Ishikawa (cell line): ENCODE results near the gene PYCARD.

Source experiments
- CEBPB ChIP-seq: IDR thresholded peaks from 2 replicates; pipeline ENCODE4 v1.6.1; 2012
- CREB1 ChIP-seq: IDR thresholded peaks from 2 replicates; pipeline ENCODE4 v1.6.1; 2012; ENCODE audit warnings: low read depth
- EGR1 ChIP-seq: IDR thresholded peaks from 2 replicates; pipeline ENCODE4 v1.6.1; 2012
- EP300 ChIP-seq: IDR thresholded peaks from 2 replicates; pipeline ENCODE4 v1.6.1; 2012; ENCODE audit warnings: borderline replicate concordance
- MAX ChIP-seq: IDR thresholded peaks from 2 replicates; pipeline ENCODE4 v1.6.1; 2012
- NFIC ChIP-seq: IDR thresholded peaks from 2 replicates; pipeline ENCODE4 v1.6.1; 2012
- RAD21 ChIP-seq: IDR thresholded peaks from 2 replicates; pipeline ENCODE4 v1.6.1; 2012; ENCODE audit warnings: low read depth
- TAF1 ChIP-seq: IDR thresholded peaks from 2 replicates; pipeline ENCODE4 v1.6.1; 2012; ENCODE audit warnings: low read depth, mild to moderate bottlenecking
- TEAD4 ChIP-seq: IDR thresholded peaks from 2 replicates; pipeline ENCODE4 v1.6.1; 2012
- USF1 ChIP-seq: IDR thresholded peaks from 2 replicates; pipeline ENCODE4 v1.6.1; 2012
- YY1 ChIP-seq: IDR thresholded peaks from 2 replicates; pipeline ENCODE4 v1.6.1; 2012; ENCODE audit warnings: low read depth

- no peak for TF ChIP-seq YY1
- TF ChIP-seq USF1: no peak
- TF ChIP-seq TEAD4: no peak
- TF ChIP-seq EGR1: no peak
- no peak for TF ChIP-seq EP300
- no peak for TF ChIP-seq MAX
- no peak for TF ChIP-seq CEBPB
- TF ChIP-seq NFIC: no peak
- no peak for TF ChIP-seq CREB1
- TF ChIP-seq RAD21: no peak
- TF ChIP-seq TAF1: no peak
These were observed 10.7 kb downstream of the PYCARD start for GRCh38 chr16:31191697-31192428.
